HG02884 (cell line): ENCODE results near the gene NUP188.
"Not testable (repeated sequence)": the region's sequence is repeated elsewhere in the genome, so short reads cannot be mapped to it uniquely, and the experiment has no call there.

ENCODE experiments used
- ATAC-seq: cut with Tn5 transposase; IDR thresholded peaks from one replicate; pipeline ENCODE4 v1.9.1; 2021; ENCODE audit warnings: mild to moderate bottlenecking, moderate library complexity; ENCODE audit not compliant: unreplicated experiment

Gene NUP188

DNA sequence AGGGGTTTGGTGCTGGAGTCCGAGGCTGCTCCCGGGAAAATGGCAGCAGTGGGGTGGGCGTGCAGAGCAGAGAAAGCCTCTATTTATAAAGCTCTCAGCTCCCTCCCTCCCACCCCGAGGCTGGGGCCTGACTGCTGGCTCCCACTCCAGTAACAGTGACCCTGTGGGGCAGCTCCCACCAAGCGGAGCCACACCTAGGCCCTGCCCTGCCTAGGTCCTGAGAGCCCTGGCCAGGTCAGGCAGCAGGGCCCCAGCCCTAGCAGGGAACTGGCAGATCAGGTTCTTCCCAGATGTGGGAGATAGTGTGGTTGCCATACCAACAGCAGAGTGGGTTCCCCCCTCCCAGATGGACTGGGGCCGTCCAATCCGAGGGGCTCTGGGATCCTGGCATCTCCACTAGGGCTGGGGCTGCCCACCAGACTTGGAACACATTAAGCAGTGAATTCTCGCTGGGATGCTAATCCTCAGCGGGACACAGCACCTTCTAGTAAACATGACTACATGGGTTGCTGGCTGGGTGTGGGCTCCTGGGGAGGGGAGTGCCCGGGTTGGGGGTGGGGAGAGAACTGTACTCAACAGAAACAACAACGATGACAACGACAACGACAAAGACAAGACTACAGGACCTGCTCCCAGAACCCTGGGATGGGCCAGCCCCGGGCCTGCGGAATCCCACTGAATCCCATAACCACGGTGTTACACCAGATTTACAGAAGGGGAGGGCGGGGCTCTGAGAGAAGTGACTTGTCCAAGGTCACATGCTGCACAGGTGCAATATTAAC lies 79.1 kb downstream of the NUP188 start:
- ATAC-seq: no peak

DNA sequence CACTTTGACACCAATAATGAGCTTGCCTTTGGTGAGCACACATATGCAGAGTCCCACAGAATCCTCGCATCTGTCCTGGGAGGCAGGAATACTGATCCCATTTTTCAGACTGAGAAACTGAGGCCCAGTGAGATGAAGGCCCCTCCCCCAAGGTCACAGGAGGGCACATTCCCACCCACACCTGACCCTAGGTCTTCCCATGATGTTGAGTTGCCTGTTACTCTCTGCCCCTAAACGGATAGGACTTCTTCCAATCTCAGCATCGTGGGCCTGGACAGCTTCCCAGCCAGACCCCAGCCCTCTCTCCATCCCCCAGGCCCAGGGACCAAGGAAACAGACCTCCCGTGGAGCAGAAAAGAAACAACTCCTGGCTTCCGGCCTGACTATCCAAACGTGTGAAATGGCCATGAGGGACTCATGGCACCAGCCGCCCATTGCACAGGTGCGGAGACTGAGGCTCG lies 79.8 kb downstream of the NUP188 start:
- ATAC-seq: no peak

DNA sequence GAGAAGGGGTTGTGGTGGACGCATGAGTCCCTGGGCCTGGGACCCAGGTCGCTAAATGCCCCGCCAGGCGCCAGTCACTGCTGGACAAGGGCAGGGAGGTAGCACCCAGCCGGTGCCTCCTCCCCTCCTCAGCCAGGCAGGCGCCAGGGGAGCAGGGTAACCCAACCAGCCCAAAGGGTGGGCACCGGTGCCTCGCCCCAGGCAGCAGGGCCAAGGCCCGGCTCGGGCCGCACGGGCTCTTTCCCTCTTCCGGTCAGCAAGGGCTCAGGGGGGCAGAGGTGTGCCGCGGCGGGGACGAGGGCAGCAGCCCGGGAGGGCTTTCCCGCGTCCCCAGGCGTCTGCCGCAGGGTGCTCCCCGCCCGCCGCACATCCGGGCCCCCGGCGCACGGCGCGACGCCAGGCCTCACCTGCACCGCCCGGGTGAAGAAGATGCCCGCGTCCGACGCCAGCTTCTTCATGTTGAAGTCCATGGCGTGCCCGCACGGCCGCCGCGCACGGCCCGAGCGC lies 80.2 kb downstream of the NUP188 start:
- peak; percentile 29 for ATAC-seq

DNA sequence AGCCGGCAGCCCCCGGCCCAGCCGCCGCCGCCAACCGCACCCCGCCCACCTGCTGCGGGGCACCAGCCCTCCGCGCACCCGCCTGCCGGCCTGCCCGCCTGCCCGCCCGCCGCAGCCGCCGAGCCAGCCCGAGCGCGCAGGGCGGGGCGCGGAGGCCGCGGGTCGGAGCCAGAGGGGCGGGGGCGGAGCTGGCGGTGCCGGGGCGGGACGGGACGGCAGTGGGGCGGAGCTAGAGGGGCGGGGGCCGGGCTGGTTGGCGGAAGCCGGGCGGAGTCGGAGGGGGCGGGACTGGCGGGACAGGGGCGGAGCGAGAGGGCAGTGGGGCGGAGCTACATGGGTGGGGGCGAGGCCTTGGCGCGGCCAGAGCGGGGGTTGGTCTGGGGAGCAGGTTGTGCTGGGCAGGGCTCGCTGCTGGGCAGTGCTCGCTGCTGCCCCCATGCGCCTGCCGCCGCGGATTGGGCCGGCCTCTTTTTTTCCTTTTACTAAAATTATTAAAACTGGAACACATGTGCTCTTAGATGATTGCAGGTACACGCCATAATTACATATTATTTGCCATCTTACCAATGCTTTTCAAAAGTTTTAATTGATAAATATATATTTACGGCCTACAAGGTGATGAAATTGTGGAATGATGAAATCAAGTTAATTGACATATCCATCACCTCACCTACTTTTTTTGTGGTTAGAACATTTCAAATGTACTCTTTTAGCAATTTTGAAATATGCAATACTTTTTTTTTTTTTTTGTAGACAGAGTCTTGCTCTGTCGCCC lies 80.9 kb downstream of the NUP188 start, which contains the start of gene SH3GLB2:
TSS of gene SH3GLB2 (minus strand) at position 140 of the 775 bp plus-strand sequence. CDS start 177 bp downstream, outside the sequence.
- ATAC-seq: peak; percentile 74

DNA sequence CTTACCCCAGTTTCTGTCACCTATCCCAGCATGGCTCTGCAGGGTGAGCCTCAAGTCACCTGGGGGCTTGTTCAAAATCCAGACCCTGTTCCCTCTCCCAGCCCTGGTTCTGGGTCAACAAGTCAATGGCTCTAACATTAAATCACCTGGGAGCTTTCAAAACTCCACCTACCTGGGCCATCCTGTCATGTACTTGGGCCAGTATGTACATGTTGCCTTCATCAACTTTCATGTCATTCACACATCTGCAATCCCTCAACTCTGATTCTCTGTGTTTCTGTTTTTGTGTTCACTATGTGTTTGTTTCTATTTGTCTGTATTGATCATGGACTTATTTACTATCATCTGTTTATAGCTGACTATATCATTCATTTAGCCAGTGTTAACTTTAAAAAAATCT lies 82.7 kb downstream of the NUP188 start:
- no peak for ATAC-seq

DNA sequence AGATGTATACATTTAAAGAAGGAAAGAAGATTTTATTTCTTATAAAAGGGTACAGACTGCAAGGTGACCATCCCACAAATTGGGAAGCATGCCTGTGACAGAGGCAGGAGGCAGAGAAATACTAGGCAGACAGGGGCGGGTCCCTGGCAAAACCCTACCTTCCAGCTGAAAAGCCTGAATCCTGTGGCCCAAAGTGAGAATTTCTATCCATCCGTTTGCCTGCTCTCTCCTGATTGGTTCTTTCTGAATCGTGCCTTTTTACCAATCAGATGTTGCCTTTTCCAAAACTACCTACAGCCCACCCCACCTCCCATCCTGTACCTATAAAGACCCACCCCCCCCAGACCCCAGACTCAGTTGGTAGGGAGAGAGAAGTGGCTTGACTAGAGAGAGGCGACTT lies 84.0 kb downstream of the NUP188 start:
- no peak for ATAC-seq

DNA sequence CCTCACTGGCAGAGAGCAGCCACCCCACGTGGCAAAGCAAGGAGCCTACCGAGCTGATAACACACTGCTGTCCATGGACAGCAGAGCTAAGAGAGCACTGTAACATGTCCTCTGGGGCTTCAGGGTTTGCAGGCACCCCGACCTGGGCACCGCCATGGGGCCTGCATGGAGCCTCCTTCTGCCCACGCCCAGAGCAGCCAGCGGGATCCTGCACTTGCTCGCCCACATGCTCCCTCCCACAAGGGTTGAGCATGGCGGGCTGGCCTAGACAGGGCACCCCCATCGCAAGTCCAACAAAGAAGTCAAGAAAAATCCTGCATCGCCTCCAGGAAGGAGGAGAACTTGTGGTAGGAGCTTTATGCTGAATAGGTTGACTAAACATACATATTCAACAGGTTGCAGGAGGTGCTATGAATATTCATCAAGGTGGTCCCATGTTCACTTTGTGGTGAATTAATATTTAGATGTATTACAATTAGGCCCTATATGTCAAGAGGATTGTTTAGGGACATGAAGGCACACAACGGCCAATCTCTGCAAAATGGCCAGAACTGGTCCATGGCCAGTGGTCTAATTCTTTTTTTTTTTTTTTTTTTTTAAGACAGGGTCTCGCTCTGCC lies 85.2 kb downstream of the NUP188 start:
- no peak for ATAC-seq

DNA sequence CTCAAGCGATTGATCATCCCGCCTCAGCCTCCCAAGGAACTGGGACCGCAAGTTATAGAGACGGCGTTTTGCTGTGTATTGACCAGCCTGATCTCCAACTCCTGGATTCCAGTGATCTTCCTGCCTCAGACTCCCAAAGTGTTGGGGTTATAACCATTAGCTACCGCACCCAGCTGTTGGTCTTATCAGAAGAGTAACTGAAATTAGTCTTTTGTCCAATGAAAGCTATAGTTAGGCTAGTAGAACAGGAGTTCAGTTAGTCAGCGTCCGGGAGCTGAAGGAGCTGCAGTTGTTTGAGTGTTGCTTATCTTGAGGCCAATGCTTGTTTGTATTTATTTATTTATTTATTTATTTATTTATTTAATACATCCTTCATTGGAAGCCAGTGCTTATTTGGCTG lies 85.7 kb downstream of the NUP188 start:
- ATAC-seq: no peak

DNA sequence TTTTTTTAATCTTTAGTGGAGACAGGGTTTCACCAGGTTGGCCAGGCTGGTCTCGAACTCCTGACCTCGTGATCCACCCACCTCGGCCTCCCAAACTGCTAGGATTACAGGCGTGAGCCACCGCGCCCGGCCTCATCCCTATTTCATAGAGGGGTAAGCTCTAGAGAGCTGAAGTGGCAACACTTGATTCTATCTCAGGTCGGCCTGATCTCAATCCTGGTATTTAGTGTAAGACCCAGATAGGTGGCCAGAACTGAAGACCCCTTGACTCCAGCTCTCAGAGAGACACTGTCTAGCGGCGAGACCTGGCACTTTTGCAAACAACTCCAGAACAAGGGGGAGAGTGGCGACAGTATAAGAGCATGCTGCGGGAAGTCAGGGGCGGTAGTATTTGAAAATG lies 88.3 kb downstream of the NUP188 start:
- ATAC-seq: not testable (repeated sequence)

DNA sequence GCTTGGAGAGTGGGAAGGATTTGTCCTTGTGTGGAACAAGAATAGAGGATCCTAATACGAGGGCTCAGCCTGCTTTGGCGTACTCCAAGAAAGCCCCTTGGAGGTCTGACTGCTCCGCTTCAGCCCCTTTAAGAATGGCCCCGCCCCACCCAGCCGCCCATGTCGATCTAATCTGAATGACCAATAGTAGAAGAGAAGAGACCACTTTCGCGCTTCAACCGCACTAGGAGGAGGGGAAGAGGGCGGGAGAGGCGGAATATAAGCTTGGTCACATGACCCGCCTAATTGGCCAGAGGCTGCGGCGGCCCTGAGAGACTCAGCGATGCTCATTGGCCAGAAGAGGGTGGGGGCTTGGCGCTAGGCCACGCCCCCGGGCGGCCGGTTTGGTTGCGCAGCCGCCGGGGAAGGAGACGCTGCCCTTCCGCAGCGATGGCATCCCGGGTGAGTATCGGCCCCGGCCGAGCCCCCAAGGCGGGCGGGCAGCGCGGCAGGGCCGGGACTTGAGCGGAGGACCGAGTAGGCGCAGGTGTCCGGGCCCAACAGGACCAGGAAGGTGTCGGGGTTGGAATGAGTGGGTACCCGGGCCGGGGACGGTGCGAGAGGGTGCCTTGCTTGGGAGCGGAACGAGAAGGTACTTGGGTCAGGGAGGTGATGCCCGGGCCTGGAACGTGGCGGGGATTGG lies 88.9 kb downstream of the NUP188 start, which contains the start of gene MIGA2:
TSS of gene MIGA2 (plus strand) at position 386 of the 682 bp plus-strand sequence. CDS start 3,969 bp downstream, outside the sequence.
- peak; percentile 97 for ATAC-seq

DNA sequence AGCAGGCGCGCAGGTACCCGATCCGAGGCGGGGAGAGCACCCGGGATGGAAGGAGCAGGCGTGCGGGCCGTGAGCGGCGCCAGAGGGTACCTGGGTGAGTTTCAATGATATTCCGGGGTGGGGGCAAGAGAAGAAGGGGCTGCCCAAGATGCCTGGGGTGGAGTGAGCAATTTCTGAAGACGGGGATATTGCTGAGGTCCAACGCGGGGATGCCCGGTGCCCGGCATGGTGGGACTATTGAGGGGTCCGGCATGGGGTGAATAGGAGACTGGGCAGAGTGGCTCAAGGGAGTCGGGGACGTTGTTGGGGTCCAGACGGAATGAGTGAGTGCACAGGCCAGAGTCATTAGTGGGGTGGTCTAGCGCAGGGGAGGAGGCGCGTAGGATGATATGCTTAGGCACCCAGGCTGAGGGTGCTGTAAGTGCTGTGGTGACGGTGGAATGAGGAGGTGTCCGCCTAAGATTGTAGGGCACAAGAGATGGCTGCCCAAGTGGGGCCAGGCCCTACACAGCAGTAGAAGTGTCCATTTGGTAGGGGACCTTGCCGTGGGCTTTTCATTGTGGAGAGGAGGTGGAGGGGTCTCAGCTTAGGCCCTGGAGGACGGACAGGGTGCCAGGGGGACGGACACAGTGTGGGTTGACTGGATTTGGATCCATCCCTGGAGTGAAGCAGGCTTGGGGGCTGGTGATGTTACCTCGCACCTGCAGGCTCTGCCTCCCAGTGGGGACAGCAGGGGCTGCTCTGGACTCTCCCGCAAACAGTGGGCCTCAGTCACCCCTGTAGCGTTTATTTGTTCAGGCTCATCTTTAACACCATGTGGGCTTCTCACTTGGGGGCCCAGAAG lies 89.6 kb downstream of the NUP188 start:
- no peak for ATAC-seq

DNA sequence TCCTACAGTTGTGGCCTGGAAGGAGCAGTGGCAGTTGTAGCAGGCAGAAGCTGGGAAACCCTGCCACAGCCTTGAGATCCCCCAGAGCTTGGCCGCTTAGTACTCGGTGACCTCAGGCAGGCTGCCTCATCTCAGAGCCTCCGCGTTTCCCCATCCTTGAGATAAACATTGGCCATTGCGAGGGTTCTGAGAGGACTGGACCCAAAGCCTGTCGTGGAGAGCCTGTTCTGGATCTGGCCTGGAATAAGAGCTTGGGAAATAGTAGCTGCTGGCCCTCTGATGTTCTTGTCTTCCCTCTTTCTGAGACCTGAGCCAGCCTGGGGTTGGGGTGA lies 90.2 kb downstream of the NUP188 start:
- no peak for ATAC-seq

DNA sequence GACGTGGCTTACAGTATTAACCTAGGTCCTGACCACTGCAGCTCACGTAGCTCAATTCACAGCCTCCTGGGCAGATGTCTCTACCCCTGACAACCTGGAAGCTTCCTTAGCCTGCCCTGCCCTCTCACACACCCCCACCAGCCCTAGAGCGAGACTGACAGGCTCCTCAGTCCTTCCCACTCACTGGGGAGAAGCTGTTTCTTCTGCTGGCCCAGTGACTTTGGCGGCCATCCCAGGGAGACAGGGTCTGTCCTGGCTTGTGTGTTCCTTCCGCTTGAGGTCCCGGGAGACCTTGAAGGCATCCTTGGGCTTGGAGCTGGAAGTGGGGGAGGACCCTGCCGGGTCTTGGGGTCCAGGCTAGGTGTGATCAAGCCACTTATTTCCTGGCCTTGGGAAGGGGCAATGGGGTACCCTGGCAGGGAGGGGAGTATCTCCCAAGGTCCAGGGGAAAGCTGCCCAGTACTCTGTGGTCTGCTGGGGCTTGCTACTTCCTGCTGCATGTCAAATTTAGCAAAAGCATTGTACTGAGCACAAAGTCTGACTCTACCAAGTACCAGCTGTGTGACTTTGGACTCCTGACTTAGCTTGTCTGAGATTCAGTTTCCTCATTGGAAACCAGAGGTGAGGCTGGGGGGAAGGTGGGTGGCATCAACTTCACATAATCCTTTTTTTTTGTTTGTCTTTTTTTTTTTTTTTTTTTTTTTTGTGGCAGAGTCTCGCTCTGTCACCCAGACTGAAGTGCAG lies 90.8 kb downstream of the NUP188 start:
- ATAC-seq: no peak

DNA sequence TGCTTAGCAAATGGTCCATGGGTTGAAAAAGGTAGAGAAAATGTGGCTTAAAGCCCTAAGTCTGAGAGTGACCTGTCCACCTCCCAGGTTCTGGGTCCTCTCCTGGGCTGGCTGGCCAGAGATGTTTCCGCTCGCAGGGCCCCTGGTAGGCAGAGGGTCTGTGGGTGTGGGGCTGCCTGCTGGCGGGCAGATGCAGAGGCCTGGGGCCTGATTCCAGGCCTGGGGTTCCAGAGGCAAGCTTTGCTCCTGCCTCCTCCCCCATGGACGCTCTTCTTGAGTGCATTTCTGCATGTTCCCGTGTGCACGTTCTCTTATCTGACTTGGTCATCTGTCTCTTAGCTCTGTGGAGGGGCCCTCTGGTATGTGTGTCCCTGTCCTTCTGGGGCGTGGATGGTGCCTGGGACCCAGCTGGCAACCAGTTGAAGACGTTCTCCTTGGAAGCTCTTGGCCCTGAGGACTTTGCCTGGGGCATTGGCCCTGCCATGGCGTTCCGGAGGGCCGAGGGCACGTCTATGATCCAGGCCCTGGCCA lies 92.7 kb downstream of the NUP188 start:
- ATAC-seq: no peak

DNA sequence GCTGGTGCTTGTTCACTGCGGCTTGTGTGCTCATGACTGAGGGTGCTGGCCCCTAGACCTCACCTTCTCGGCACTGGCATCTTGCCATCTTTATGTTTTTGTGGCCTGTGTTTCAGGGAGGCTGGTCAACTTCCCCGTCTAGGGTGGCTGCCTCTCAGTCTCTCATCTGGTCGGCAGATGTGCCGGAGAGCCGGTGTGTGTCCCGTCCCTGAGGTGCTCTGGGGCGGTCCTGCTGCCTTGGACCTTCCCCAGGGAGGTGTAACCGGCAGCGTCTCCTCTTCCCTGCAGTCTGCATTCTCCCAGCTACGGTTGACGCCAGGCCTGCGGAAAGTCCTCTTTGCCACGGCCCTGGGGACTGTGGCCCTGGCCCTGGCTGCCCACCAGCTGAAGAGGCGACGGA lies 94.5 kb downstream of the NUP188 start:
- ATAC-seq: no peak

DNA sequence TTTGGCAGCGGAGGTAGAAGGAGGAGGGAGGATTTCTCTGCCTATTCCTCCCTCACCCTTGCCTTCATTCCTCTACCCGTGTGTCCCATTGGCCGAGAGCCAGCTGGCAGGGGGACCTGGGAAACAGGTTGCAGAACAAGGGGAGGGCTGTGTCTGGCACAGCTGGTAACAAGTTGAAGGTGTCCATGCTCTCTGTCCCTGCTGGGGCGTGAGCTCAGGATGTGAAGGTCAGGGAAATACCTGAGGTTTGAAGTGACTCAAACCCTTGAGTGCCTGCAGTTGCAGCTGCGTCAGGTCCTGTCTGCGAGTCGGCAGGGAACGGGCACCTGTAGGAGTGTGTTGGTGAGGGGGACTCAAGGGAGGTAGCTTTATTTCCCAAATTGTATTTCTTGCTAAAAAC lies 105.1 kb downstream of the NUP188 start:
- ATAC-seq: no peak

DNA sequence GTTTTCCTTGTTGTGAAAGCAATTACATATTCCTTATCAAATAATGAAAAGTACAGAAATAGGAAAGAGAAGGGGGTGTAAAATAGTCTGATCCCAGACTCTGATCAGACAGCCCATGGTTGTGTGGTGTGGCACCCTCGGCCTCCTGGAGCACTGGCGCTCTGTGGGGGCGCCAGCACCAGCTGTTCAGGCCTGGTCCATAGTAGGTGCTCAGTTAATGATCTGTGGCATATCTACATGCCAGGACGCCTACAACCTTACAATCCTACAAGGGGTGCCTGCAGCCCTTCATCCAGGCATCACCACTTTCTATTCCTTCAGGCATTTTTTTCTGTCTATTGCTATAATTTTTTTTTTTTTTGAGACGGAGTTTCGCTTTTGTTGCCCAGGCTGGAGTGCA lies 105.5 kb downstream of the NUP188 start:
- no peak for ATAC-seq

DNA sequence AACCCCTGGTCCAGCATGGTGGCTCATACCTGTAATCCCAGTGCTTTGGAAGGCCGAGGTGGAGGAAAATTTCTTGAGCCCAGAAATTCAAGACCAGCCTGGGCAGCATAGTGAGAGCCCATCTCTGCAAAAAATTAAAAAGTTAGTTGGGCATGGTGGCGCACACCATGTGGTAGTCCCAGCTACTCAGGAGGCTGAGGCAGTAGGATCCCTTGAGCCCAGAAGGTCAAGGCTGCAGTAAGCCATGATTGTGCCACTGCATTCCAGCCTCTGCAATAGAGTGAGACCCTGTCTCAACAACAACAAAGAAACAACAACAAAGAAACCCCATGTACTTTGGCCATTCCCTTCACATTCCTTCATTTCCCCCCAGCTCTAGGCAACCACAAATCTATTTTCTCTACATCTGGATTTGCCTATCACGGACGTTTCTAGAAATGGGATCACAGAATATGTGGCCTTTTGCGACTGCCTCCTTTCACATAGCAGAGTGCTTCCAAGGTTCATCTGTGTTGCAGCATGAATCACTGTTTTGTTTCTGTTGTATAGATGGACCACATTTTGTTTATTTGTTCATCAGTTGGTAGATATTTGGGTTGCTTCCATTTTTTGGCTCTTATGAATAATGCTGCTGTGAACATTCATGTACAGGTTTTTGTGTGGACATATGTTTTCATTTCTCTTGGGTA lies 106.8 kb downstream of the NUP188 start:
- ATAC-seq: no peak
